GM19099 (cell line): Measurements from ENCODE around the gene TMEM141.

Experiments used
- POLR2A ChIP-seq: IDR thresholded peaks from 3 replicates; pipeline ENCODE4 v1.6.1; 2011; ENCODE audit warnings: low read depth; ENCODE audit not compliant: insufficient read length; ENCODE audit errors: extremely low read depth

TMEM141 gene

GRCh38 chr9:136824496-136825225 is 33.5 kb downstream of the TMEM141 start:
- TF ChIP-seq POLR2A = no peak

- no peak for TF ChIP-seq POLR2A
Observed at GRCh38 chr9:136825295-136826187, 34.4 kb downstream of the TMEM141 start.

DNA sequence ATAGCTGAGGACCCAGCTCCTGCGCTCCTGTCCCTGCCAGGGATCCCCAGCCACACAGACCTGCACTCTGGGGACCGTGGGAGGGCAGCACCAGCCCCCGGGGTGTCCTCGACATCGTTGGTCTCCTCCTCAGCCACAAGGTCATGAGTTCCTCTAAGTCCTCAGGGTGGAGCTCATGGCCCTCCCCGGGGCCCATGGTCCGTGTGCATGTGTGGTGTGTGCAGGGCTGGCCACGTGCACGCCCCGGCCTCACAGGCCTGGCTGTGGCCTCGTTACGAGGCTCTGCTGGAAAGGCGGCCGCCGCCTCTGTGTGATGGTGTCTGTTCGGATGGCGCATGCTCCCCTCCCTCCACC is 35.0 kb downstream of the TMEM141 start:
- TF ChIP-seq POLR2A = no peak

DNA sequence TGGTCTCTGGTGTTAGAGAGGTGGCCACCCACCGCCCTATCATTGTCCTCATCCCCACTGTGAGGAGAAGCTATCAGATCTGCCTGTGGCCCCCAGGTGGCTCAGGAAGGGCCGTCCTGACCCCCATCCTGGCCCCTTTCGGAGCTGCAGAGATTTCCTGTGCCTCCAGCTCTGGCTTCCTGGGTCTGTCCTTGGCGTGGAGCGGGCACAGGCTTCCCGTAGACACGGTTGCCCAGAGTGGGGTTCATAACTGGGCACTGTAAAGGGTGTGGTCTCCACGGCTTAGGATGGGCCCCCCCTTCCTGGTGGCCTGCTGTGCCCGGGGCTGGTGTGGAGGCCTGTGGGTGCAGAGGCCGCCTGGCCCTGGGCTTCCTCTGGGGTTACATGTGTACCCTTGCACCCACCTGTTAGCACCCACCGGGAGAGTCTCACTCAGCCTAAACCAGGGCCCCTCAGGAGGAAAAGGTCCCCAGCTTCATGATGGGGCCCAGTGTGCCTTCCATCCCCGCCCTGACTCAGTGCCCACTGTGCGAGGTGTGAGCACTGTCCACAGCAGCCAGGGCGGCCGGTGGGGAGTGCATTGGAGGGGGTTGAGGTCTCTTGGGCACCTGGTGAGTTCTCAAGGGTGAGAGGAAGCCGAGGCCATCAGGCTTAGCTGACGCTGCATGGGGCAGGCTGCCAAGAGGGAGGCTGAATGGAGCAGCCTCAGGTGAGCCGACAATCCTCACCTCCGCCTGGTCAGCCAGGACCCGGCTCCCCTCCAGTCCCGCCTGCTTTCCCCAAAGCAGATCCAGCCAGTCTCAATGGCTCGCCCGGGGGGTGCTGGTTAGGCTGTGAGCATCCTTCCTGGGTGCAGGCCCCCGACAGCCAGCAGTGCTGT is 35.8 kb downstream of the TMEM141 start:
- TF ChIP-seq POLR2A = no peak

GRCh38 chr9:136827794-136828473 is 36.8 kb downstream of the TMEM141 start:
- TF ChIP-seq POLR2A = no peak

DNA sequence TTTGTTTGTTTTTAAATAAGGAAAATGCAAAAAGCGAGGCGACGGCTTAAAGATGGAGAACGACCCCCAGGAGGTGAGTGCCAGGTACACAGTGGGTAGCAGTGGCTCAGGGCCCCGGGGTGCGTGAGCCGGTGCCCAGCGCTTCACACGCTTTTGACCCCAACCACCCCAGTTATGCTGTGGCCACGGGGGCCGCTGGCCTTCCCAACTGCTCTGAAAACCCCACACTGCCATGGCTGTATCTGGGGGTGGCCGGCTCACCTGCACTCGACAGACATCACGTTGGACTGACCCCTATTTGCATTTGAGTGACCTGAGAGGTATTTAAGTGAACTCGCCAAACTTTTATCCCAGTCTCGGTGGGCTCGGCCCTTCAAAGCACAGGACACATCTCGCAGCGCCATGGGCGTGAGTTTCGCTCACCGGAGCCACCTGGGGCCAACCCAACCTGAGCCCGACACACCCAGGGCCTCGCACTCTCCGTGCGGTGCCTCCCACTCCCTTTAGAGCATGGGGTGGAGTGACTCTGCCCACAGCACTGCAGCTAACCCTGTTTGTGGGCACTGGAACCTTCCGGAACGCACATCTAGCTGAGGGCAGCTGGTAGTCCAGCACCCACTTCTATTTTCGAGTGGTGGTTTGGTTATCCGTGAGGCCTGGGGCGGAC is 37.5 kb downstream of the TMEM141 start:
- TF ChIP-seq POLR2A = no peak

GRCh38 chr9:136829412-136829811 is 38.3 kb downstream of the TMEM141 start:
- TF ChIP-seq POLR2A = no peak

- no peak for TF ChIP-seq POLR2A
Observed at GRCh38 chr9:136829981-136830885, 39.1 kb downstream of the TMEM141 start.

GRCh38 chr9:136831002-136831719 is 40.0 kb downstream of the TMEM141 start:
- no peak for TF ChIP-seq POLR2A

GRCh38 chr9:136831720-136832104 is 40.6 kb downstream of the TMEM141 start:
- TF ChIP-seq POLR2A = no peak

- no peak for TF ChIP-seq POLR2A
Observed at GRCh38 chr9:136832581-136832980, 41.4 kb downstream of the TMEM141 start.

DNA sequence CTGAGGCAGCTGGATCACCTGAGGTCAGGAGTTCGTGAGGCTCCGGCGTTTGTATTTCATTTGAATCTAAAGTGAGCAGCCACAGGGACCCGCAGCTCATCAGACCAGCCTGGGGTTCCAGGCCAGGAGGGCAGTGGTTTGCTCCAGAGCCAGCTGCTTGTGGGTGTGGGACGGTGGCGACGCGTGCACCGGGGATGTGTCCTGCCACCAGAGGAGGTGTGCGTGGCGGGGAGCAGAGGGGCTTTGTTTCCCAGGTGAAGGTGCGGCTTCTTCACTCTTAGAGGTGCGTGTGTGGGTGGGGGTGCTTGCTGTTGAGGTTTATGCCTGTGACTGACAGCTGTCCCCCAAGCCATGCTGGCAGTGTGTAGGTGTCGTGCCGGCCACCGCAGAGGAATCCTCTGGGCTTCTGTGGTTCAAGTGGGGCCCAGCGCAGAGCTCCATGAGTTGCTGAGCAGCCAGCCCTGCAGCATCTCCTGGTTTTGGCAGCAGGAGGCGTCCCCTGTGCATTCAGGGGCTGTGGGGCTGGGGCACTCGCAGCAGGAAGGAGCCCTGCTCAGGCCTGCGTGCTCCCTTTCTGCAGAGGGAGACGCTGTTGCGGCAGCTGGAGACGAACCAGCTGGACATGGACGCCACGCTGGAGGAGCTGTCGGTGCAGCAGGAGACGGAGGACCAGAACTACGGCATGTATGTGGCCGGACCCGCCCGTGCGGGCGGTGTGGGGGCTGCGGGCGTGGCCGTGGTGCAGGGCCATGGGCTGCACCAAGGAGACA is 44.2 kb downstream of the TMEM141 start:
- TF ChIP-seq POLR2A = no peak
